Thyroid gland (tissue), 4 donors: ENCODE measurements around the gene NSUN7. TPM values are rescaled to one million over a fixed set of nuclear protein-coding genes. Genes with fewer than 3 reads are reported as not detected.
A peak's percentile ranks its signal among the peaks of the same experiment; 100 is the strongest.

Experiments
- DNase-seq, 2 donors: peaks; one replicate each; pipeline ENCODE4 v3.0.0-alpha.2; 2019
- H3K27ac ChIP-seq, 3 donors: fragments of 200-600 bp; sonication (generic); 1 replicate in 2 of 3; 2 replicates in 1 of 3; pipeline ENCODE4 v1.5.1; 2016 to 2019; ENCODE audit warnings: mild to moderate bottlenecking in 1 of 3, moderate library complexity in 1 of 3
- H3K27me3 ChIP-seq: fragments of 200-600 bp; sonication (generic); one replicate; pipeline ENCODE4 v1.5.1; 2019
- H3K36me3 ChIP-seq, 2 donors: fragments of 200-600 bp; sonication (generic); one replicate each; pipeline ENCODE4 v1.5.1; 2016 to 2019
- H3K4me1 ChIP-seq, 2 donors: fragments of 200-600 bp; sonication (generic); one replicate each; pipeline ENCODE4 v1.5.1; 2017 to 2019
- H3K4me3 ChIP-seq, 3 donors: fragments of 200-600 bp; sonication (generic); replicated peaks in 1 of 3; 1 replicate in 2 of 3; 2 replicates in 1 of 3; pipeline ENCODE4 v1.5.1; 2016; ENCODE audit warnings: mild to moderate bottlenecking in 1 of 3
- H3K9me3 ChIP-seq: fragments of 200-600 bp; sonication (generic); one replicate; pipeline ENCODE4 v1.5.1; 2017
- CTCF ChIP-seq, 6 experiments: fragments of 200-600 bp in 3 of 6; fragments of 450-650 bp in 3 of 6; sonication (generic) in 3 of 6; IDR thresholded peaks; one replicate each; pipeline ENCODE4 v1.5.1; 2016 to 2019; ENCODE audit warnings: antibody characterized with exemption in 6 of 6, mild to moderate bottlenecking in 2 of 6, inconsistent platforms in 1 of 6, moderate library complexity in 1 of 6
- POLR2A ChIP-seq, 2 donors: fragments of 450-650 bp; IDR thresholded peaks; one replicate each; pipeline ENCODE4 v1.6.1; 2017; ENCODE audit warnings: antibody characterized with exemption in 2 of 2, mild to moderate bottlenecking in 2 of 2, moderate library complexity in 1 of 2
- WGBS, 2 donors: methylation state at CpG; one replicate each; pipeline ENCODE4 v1.1.5; 2017; 5-methylcytosine and 5-hydroxymethylcytosine counted together
- intact Hi-C: fragments of 100-400 bp; cut with DNase I; formaldehyde crosslinking; loops from one replicate; pipeline ENCODE4 v1.15.1; 2023
- total RNA-seq, 4 donors: library from RNA; depleted of rRNA; stranded (reverse); fragments of >200 nt; gene quantifications; one replicate each; pipeline ENCODE4 v1.2.3, GENCODE V29; 2016

NSUN7 gene
- 10 to 100 TPM; 14.2 to 65.2 (median 19.1) TPM for total RNA-seq

- Histone ChIP-seq H3K4me1 (peaks cover 0 to 9% of the 10 kb centered on the region in 2 donors), H3K36me3 (no peaks in the 10 kb centered on the region), H3K9me3 (no peaks in the 10 kb centered on the region), H3K27me3 (no peaks in the 10 kb centered on the region), H3K4me3 (peak within 1 kb of the TSS; percentile 48 to 60 (median 56)), H3K27ac (peak within 1 kb of the TSS in 2 of 3 donors; percentile 45 to 51)
- WGBS, 2 donors, result 1% methylated on average over 21 to 40 of the region's 75 CpGs
- TF ChIP-seq POLR2A (IDR thresholded peaks at IDR 0.05) (peak in 1 of 2 donors; percentile 75), CTCF (IDR thresholded peaks at IDR 0.05) (no peak)
- intact Hi-C loops, result no loop called here
- peak; percentile 90 to 91 for DNase-seq
These were observed at the start of gene NSUN7 for GRCh38 chr4:40749717-40750460. Gene NSUN7, plus strand, starts transcription at chr4:40749955. Its CDS starts 739 bp downstream, at chr4:40750694.

GRCh38 chr4:40702137-40702799, 47.5 kb upstream of the NSUN7 start:
- intact Hi-C loops, result loop anchor here (10.0 kb wide), 1 partner anchor 67 kb away; no protein-coding TSS in a partner anchor
- H3K27ac ChIP-seq, result peak overlapping the region in 1 of 3 donors; percentile 31

GRCh38 chr4:40702800-40703151, 47.0 kb upstream of the NSUN7 start:
- Histone ChIP-seq H3K36me3 (no peaks in the 10 kb centered on the region), H3K4me3 (no peak overlapping the region), H3K4me1 (peaks cover 5 to 7% of the 10 kb centered on the region in 2 donors), H3K9me3 (no peaks in the 10 kb centered on the region), H3K27ac (peak overlapping the region in 1 of 3 donors; percentile 31), H3K27me3 (no peaks in the 10 kb centered on the region)
- intact Hi-C loops, result loop anchor here (10.0 kb wide), 1 partner anchor 68 kb away; no protein-coding TSS in a partner anchor
- WGBS, 2 donors, result 29 to 30% methylated on average over 2 of the region's 2 CpGs
- TF ChIP-seq CTCF (IDR thresholded peaks at IDR 0.05) (no peak), POLR2A (IDR thresholded peaks at IDR 0.05) (no peak)
- no peak for DNase-seq

More at GRCh38 chr4:40702137-40702799, 47.5 kb upstream of the NSUN7 start:
- Histone ChIP-seq H3K4me3 (no peak overlapping the region), H3K27me3 (no peaks in the 10 kb centered on the region), H3K4me1 (peaks cover 5 to 7% of the 10 kb centered on the region in 2 donors), H3K9me3 (no peaks in the 10 kb centered on the region), H3K36me3 (no peaks in the 10 kb centered on the region)
- DNase-seq, result no peak
- TF ChIP-seq POLR2A (IDR thresholded peaks at IDR 0.05) (no peak), CTCF (IDR thresholded peaks at IDR 0.05) (no peak)
- WGBS, 2 donors, result 66 to 67% methylated on average over 5 of the region's 5 CpGs

- H3K27ac ChIP-seq, result no peak overlapping the region
- intact Hi-C loops, result loop anchor here (10.0 kb wide), 1 partner anchor 69 kb away; no protein-coding TSS in a partner anchor
- peaks cover 5 to 7% of the 10 kb centered on the region in 2 donors for H3K4me1 ChIP-seq
- no peaks in the 10 kb centered on the region for H3K9me3 ChIP-seq
- TF ChIP-seq POLR2A (IDR thresholded peaks at IDR 0.05), result no peak
- no peak for TF ChIP-seq CTCF (IDR thresholded peaks at IDR 0.05)
- no peak for DNase-seq
- H3K27me3 ChIP-seq, result no peaks in the 10 kb centered on the region
- WGBS, 2 donors, result 91 to 93% methylated on average over 5 of the region's 5 CpGs
- H3K36me3 ChIP-seq, result no peaks in the 10 kb centered on the region
- no peak overlapping the region for H3K4me3 ChIP-seq
These were observed 45.7 kb upstream of the NSUN7 start for GRCh38 chr4:40704073-40704472.
